H9 (cell line): ENCODE measurements around the gene EPHA3. TPM values are rescaled to one million over a fixed set of nuclear protein-coding genes. Genes with fewer than 3 reads are reported as not detected.

Source experiments
- DNase-seq: peaks from one replicate; pipeline ENCODE4 v3.0.0-alpha.2; 2017
- H2AFZ ChIP-seq: one replicate; pipeline ENCODE4 v1.6.1; 2013; ENCODE audit warnings: mild to moderate bottlenecking, low read length, control low read depth, moderate library complexity
- H2AK5ac ChIP-seq: 2 replicates; pipeline ENCODE4 v1.6.1; 2013; ENCODE audit warnings: low read length, control low read depth, mixed read lengths; ENCODE audit not compliant: insufficient read length
- H2BK120ac ChIP-seq: one replicate; pipeline ENCODE4 v1.6.1; 2013; ENCODE audit warnings: low read depth, mild to moderate bottlenecking, low read length, control low read depth, inconsistent platforms; ENCODE audit not compliant: poor library complexity, severe bottlenecking
- H2BK12ac ChIP-seq: 2 replicates; pipeline ENCODE4 v1.6.1; 2013; ENCODE audit warnings: low read length, control low read depth, mixed read lengths, low read depth; ENCODE audit not compliant: insufficient read length
- H2BK15ac ChIP-seq: 2 replicates; pipeline ENCODE4 v1.6.1; 2013; ENCODE audit warnings: low read depth, low read length, control low read depth
- H2BK20ac ChIP-seq: one replicate; pipeline ENCODE4 v1.6.1; 2013; ENCODE audit warnings: low read depth, mild to moderate bottlenecking, low read length, control low read depth, inconsistent platforms; ENCODE audit not compliant: poor library complexity, severe bottlenecking
- H2BK5ac ChIP-seq: 2 replicates; pipeline ENCODE4 v1.6.1; 2013; ENCODE audit warnings: low read length, control low read depth, mixed read lengths; ENCODE audit not compliant: insufficient read length
- H3K14ac ChIP-seq: 2 replicates; pipeline ENCODE4 v1.6.1; 2013; ENCODE audit warnings: low read length, control low read depth; ENCODE audit not compliant: insufficient read depth
- H3K18ac ChIP-seq: 2 replicates; pipeline ENCODE4 v1.6.1; 2013; ENCODE audit warnings: low read depth, mild to moderate bottlenecking, mixed read lengths, low read length, control low read depth; ENCODE audit not compliant: insufficient read length
- H3K23ac ChIP-seq: 2 replicates; pipeline ENCODE4 v1.6.1; 2013; ENCODE audit warnings: low read length, control low read depth, mixed read lengths, low read depth; ENCODE audit not compliant: insufficient read length
- H3K23me2 ChIP-seq: 2 replicates; pipeline ENCODE4 v1.6.1; 2013; ENCODE audit warnings: low read depth, mild to moderate bottlenecking, mixed read lengths, low read length, control low read depth; ENCODE audit not compliant: insufficient read length, poor library complexity, severe bottlenecking
- H3K27ac ChIP-seq: 2 replicates; pipeline ENCODE4 v1.5.1; 2013; ENCODE audit warnings: low read length, control low read depth, mixed read lengths, low read depth; ENCODE audit not compliant: insufficient read length
- H3K27me3 ChIP-seq: 2 replicates; pipeline ENCODE4 v1.6.1; 2013; ENCODE audit warnings: low read length, control low read depth, inconsistent platforms; ENCODE audit not compliant: insufficient read depth
- H3K4ac ChIP-seq: 2 replicates; pipeline ENCODE4 v1.6.1; 2013; ENCODE audit warnings: low read depth, mild to moderate bottlenecking, control low read depth, inconsistent platforms, low read length, moderate library complexity
- H3K4me1 ChIP-seq: 2 replicates; pipeline ENCODE4 v1.6.1; 2013; ENCODE audit warnings: low read length, control low read depth, inconsistent platforms; ENCODE audit not compliant: insufficient read depth
- H3K4me2 ChIP-seq: 2 replicates; pipeline ENCODE4 v1.6.1; 2013; ENCODE audit warnings: low read length, control low read depth, mixed read lengths; ENCODE audit not compliant: insufficient read length, insufficient read depth
- H3K56ac ChIP-seq: 2 replicates; pipeline ENCODE4 v1.6.1; 2013; ENCODE audit warnings: low read depth, mild to moderate bottlenecking, mixed read lengths, low read length, control low read depth; ENCODE audit not compliant: insufficient read length
- H3K79me1 ChIP-seq: 2 replicates; pipeline ENCODE4 v1.6.1; 2013; ENCODE audit warnings: low read depth, mild to moderate bottlenecking, moderate library complexity, low read length, control low read depth, inconsistent platforms; ENCODE audit not compliant: insufficient read depth, poor library complexity, severe bottlenecking
- H3K79me2 ChIP-seq: 2 replicates; pipeline ENCODE4 v1.6.1; 2013; ENCODE audit warnings: low read length, control low read depth, inconsistent platforms; ENCODE audit not compliant: insufficient read depth
- H3K9ac ChIP-seq: 2 replicates; pipeline ENCODE4 v1.6.1; 2013; ENCODE audit warnings: low read length, control low read depth, mixed read lengths; ENCODE audit not compliant: insufficient read length; ENCODE audit errors: extremely low read depth
- H3K9me3 ChIP-seq: one replicate; pipeline ENCODE4 v1.6.1; 2013; ENCODE audit warnings: low read depth, low read length, inconsistent platforms; ENCODE audit not compliant: control insufficient read depth
- H3T11ph ChIP-seq: one replicate; pipeline ENCODE4 v1.6.1; 2013; ENCODE audit warnings: mild to moderate bottlenecking, low read length, control low read depth, inconsistent platforms
- H4K20me1 ChIP-seq: one replicate; pipeline ENCODE4 v1.6.1; 2013; ENCODE audit not compliant: control insufficient read depth, insufficient read length, insufficient read depth
- H4K5ac ChIP-seq: 2 replicates; pipeline ENCODE4 v1.6.1; 2013; ENCODE audit warnings: low read depth, mild to moderate bottlenecking, mixed read lengths, low read length, control low read depth; ENCODE audit not compliant: insufficient read length
- H4K8ac ChIP-seq: replicated peaks from 2 replicates; pipeline ENCODE4 v1.6.1; 2013; ENCODE audit warnings: low read length, control low read depth, mixed read lengths, low read depth; ENCODE audit not compliant: insufficient read length
- H4K91ac ChIP-seq: 2 replicates; pipeline ENCODE4 v1.6.1; 2013; ENCODE audit warnings: low read depth, mild to moderate bottlenecking, moderate library complexity, mixed read lengths, low read length, control low read depth; ENCODE audit not compliant: insufficient read length
- H3K27ac Mint-ChIP-seq, 3 experiments: 2 replicates in 2 of 3; 3 replicates in 1 of 3; pipeline ENCODE4 v1.8.0; 2020 to 2021; ENCODE audit warnings: mixed read lengths in 3 of 3, mild to moderate bottlenecking in 1 of 3, moderate library complexity in 1 of 3
- H3K27me3 Mint-ChIP-seq: 2 replicates; pipeline ENCODE4 v1.8.0; 2021; ENCODE audit warnings: low read depth, mild to moderate bottlenecking, moderate library complexity, mixed read lengths
- H3K36me3 Mint-ChIP-seq, 3 experiments: 2 replicates in 2 of 3; 3 replicates in 1 of 3; pipeline ENCODE4 v1.8.0; 2020 to 2021; ENCODE audit warnings: low read depth in 3 of 3, mixed read lengths in 3 of 3; ENCODE audit not compliant: insufficient read depth in 1 of 3
- H3K4me1 Mint-ChIP-seq, 2 experiments: 2 replicates each; pipeline ENCODE4 v1.8.0; 2020; ENCODE audit warnings: mixed read lengths in 2 of 2
- H3K4me3 Mint-ChIP-seq, 2 experiments: 2 replicates in 1 of 2; 3 replicates in 1 of 2; pipeline ENCODE4 v1.8.0; 2020 to 2021; ENCODE audit warnings: mild to moderate bottlenecking in 2 of 2, mixed read lengths in 2 of 2, moderate library complexity in 1 of 2
- H3K9me3 Mint-ChIP-seq, 2 experiments: 2 replicates in 1 of 2; 3 replicates in 1 of 2; pipeline ENCODE4 v1.8.0; 2020; ENCODE audit warnings: mild to moderate bottlenecking in 2 of 2, mixed read lengths in 2 of 2, moderate library complexity in 1 of 2
- WGBS: extraction: QIAGEN DNeasy Blood & Tissue Kit; methylation state at CpG from one replicate; pipeline ENCODE4 v1.1.7; 2013; ENCODE audit warnings: missing lambda C conversion rate, low lambda C conversion rate, mixed read lengths; ENCODE audit not compliant: insufficient read length; ENCODE audit errors: extremely low coverage; 5-methylcytosine and 5-hydroxymethylcytosine counted together
- total RNA-seq: library from RNA; stranded (reverse); gene quantifications from 2 replicates; pipeline ENCODE4 v1.2.1, GENCODE V29; 2021
- TF ChIP-seq, protein P1 (sequence below): fragments of 200-600 bp; sonication (generic); conservative IDR thresholded peaks from 3 replicates; pipeline ENCODE4 v1.8.0; 2021; ENCODE audit warnings: antibody characterized with exemption, mild to moderate bottlenecking

EPHA3 gene
- total RNA-seq, 1 experiment from 2014 or later: 0.66 TPM

GRCh38 chr3:89353465-89353864 lies 246.0 kb downstream of the EPHA3 start:
- Histone ChIP-seq H2AFZ (no peak overlapping the region), H3K23ac (no peak overlapping the region), H3K27me3 (no peaks in the 10 kb centered on the region), H3K27ac (no peak overlapping the region), H3K14ac (no peak overlapping the region), H2BK5ac (no peak overlapping the region), H3K23me2 (no peaks in the 10 kb centered on the region), H4K5ac (no peak overlapping the region), H2BK20ac (no peak overlapping the region), H4K8ac (no peak overlapping the region), H2BK12ac (no peak overlapping the region), H3K4ac (no peak overlapping the region), H3K9ac (no peak overlapping the region), H3K9me3 (no peaks in the 10 kb centered on the region), H3T11ph (no peak overlapping the region), H3K79me2 (no peaks in the 10 kb centered on the region), H2AK5ac (no peak overlapping the region), H2BK15ac (no peak overlapping the region), H4K20me1 (no peaks in the 10 kb centered on the region), H3K4me2 (no peak overlapping the region), H3K79me1 (no peaks in the 10 kb centered on the region), H3K56ac (no peak overlapping the region), H3K18ac (no peak overlapping the region), H3K4me1 (no peaks in the 10 kb centered on the region), H4K91ac (no peak overlapping the region), H2BK120ac (no peak overlapping the region)
- DNase-seq: no peak
- H3K4me1 Mint-ChIP-seq: no peaks in the 10 kb centered on the region; a peak in 1 of 4 replicates
- peaks cover 0 to 3% of the 10 kb centered on the region in 2 experiments; a peak in 3 of 5 replicates for H3K9me3 Mint-ChIP-seq
- H3K27ac Mint-ChIP-seq: no peak overlapping the region
- H3K36me3 Mint-ChIP-seq: peaks cover 0 to 9% (median 1%) of the 10 kb centered on the region in 3 experiments; a peak in 1 of 7 replicates
- no peak overlapping the region for H3K4me3 Mint-ChIP-seq
- WGBS: no CpG with 5 or more reads among the region's 2 CpGs
- H3K27me3 Mint-ChIP-seq: no peaks in the 10 kb centered on the region
- TF ChIP-seq, protein P1, sequence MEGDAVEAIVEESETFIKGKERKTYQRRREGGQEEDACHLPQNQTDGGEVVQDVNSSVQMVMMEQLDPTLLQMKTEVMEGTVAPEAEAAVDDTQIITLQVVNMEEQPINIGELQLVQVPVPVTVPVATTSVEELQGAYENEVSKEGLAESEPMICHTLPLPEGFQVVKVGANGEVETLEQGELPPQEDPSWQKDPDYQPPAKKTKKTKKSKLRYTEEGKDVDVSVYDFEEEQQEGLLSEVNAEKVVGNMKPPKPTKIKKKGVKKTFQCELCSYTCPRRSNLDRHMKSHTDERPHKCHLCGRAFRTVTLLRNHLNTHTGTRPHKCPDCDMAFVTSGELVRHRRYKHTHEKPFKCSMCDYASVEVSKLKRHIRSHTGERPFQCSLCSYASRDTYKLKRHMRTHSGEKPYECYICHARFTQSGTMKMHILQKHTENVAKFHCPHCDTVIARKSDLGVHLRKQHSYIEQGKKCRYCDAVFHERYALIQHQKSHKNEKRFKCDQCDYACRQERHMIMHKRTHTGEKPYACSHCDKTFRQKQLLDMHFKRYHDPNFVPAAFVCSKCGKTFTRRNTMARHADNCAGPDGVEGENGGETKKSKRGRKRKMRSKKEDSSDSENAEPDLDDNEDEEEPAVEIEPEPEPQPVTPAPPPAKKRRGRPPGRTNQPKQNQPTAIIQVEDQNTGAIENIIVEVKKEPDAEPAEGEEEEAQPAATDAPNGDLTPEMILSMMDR: no peak
